ENCODE measurements around the gene QKI.

The QKI gene

GRCh38 chr6:163600781-163601180 lies 186.3 kb downstream of the QKI start:
- H3F3A ChIP-seq (ENCODE audit: insufficient read depth, low read length) = no peaks in the 10 kb centered on the region
- H2AFZ ChIP-seq (ENCODE audit: low read length) = no peak overlapping the region
- no peaks in the 10 kb centered on the region for H3K4me1 ChIP-seq (ENCODE audit: low read length)
- H3K27me3 ChIP-seq (replicated peaks; ENCODE audit: insufficient read depth, low read length) = no peaks in the 10 kb centered on the region
- H3K9ac ChIP-seq (ENCODE audit: low read length) = no peak overlapping the region
- no peak for DNase-seq
- H4K20me1 ChIP-seq (ENCODE audit: insufficient read depth, low read length) = no peaks in the 10 kb centered on the region
- no peaks in the 10 kb centered on the region for H3K79me2 ChIP-seq (ENCODE audit: low read length)
- no peak overlapping the region for H3K4me2 ChIP-seq (ENCODE audit: low read depth, low read length)
- no peaks in the 10 kb centered on the region for H3K36me3 ChIP-seq (replicated peaks; ENCODE audit: insufficient read depth, low read length)
- TF ChIP-seq EZH2phosphoT487 (IDR thresholded peaks at IDR 0.05; ENCODE audit: low read length) (no peak), EZH2 (optimal IDR thresholded peaks at IDR 0.05; ENCODE audit: low read depth, low read length) (no peak), CTCF (IDR thresholded peaks at IDR 0.05; ENCODE audit: low read length) (no peak)
- no peaks in the 10 kb centered on the region for H3K9me3 ChIP-seq (replicated peaks; ENCODE audit: insufficient read depth, low read length)
- H3K9me2 ChIP-seq (replicated peaks; ENCODE audit: insufficient read depth, low read length) = no peaks in the 10 kb centered on the region
- H3K4me3 ChIP-seq (ENCODE audit: low read length) = no peak overlapping the region
- no peak overlapping the region for H3K27ac ChIP-seq (ENCODE audit: low read length)

DNA sequence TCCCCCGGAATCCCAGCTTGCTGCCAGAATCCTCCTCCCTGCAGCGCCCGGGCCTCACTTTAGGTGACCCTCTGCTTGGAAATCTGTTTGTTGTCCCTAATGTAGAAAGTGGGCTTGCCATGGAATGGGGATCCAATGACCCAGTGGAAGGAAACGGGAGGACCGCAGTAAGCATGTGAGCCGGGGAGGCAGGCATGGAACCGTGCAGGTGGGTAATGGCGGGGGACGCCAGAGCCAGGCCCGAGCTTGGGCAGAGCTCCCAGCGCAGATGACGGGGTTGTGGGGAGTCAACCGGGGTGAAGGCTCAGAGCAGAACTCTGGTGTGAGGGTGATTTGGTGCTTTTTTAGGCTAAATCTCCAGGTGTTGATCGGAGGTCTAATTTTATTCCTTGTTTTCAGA lies 188.3 kb downstream of the QKI start:
- Histone ChIP-seq H3K79me2 (ENCODE audit: low read length) (no peaks in the 10 kb centered on the region), H3K4me2 (ENCODE audit: low read depth, low read length) (no peak overlapping the region), H4K20me1 (ENCODE audit: insufficient read depth, low read length) (no peaks in the 10 kb centered on the region), H3K27me3 (replicated peaks; ENCODE audit: insufficient read depth, low read length) (no peaks in the 10 kb centered on the region), H3K27ac (ENCODE audit: low read length) (no peak overlapping the region), H3K4me3 (ENCODE audit: low read length) (no peak overlapping the region), H3K9ac (ENCODE audit: low read length) (no peak overlapping the region), H3K9me2 (replicated peaks; ENCODE audit: insufficient read depth, low read length) (no peaks in the 10 kb centered on the region), H3K36me3 (replicated peaks; ENCODE audit: insufficient read depth, low read length) (no peaks in the 10 kb centered on the region), H3K9me3 (replicated peaks; ENCODE audit: insufficient read depth, low read length) (no peaks in the 10 kb centered on the region), H3F3A (ENCODE audit: insufficient read depth, low read length) (no peaks in the 10 kb centered on the region), H3K4me1 (ENCODE audit: low read length) (no peaks in the 10 kb centered on the region), H2AFZ (ENCODE audit: low read length) (no peak overlapping the region)
- DNase-seq = no peak
- TF ChIP-seq CTCF (IDR thresholded peaks at IDR 0.05; ENCODE audit: low read length) (no peak), EZH2phosphoT487 (IDR thresholded peaks at IDR 0.05; ENCODE audit: low read length) (no peak), EZH2 (optimal IDR thresholded peaks at IDR 0.05; ENCODE audit: low read depth, low read length) (no peak)

DNA sequence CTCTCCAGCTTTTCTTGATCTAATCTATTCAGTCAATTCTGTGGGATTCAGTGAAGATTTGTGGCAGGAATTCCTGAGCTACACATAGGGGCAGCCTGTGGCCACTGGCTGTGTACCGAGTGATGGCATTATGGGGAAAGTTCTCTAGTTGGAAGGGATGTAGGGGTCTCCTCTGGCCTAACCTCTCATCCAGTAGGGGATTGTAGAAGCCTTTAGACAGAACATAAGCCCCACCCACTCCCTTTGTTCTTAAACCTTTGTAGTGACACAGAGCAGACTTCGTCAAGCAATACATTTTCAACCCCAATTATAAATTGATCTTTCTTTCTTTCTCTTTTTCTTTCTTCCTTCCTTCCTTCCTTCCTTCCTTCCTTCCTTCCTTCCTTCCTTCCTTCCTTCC lies 188.9 kb downstream of the QKI start:
- no peaks in the 10 kb centered on the region for H3K27me3 ChIP-seq (replicated peaks; ENCODE audit: insufficient read depth, low read length)
- H3K9me3 ChIP-seq (replicated peaks; ENCODE audit: insufficient read depth, low read length) = no peaks in the 10 kb centered on the region
- H3K9me2 ChIP-seq (replicated peaks; ENCODE audit: insufficient read depth, low read length) = no peaks in the 10 kb centered on the region
- DNase-seq = no peak
- no peaks in the 10 kb centered on the region for H3F3A ChIP-seq (ENCODE audit: insufficient read depth, low read length)
- no peaks in the 10 kb centered on the region for H3K4me1 ChIP-seq (ENCODE audit: low read length)
- no peaks in the 10 kb centered on the region for H3K79me2 ChIP-seq (ENCODE audit: low read length)
- no peak overlapping the region for H2AFZ ChIP-seq (ENCODE audit: low read length)
- TF ChIP-seq EZH2phosphoT487 (IDR thresholded peaks at IDR 0.05; ENCODE audit: low read length) (no peak), CTCF (IDR thresholded peaks at IDR 0.05; ENCODE audit: low read length) (no peak), EZH2 (optimal IDR thresholded peaks at IDR 0.05; ENCODE audit: low read depth, low read length) (no peak)
- H3K9ac ChIP-seq (ENCODE audit: low read length) = no peak overlapping the region
- H3K27ac ChIP-seq (ENCODE audit: low read length) = no peak overlapping the region
- no peak overlapping the region for H3K4me3 ChIP-seq (ENCODE audit: low read length)
- H4K20me1 ChIP-seq (ENCODE audit: insufficient read depth, low read length) = no peaks in the 10 kb centered on the region
- H3K4me2 ChIP-seq (ENCODE audit: low read depth, low read length) = no peak overlapping the region
- H3K36me3 ChIP-seq (replicated peaks; ENCODE audit: insufficient read depth, low read length) = no peaks in the 10 kb centered on the region

Data from MM.1S (cell line).